GM18868 (cell line): ENCODE results near the gene KIF20A.
"Not testable (repeated sequence)": the region's sequence is repeated elsewhere in the genome, so short reads cannot be mapped to it uniquely, and the experiment has no call there.

Experiments used
- ATAC-seq: cut with Tn5 transposase; IDR thresholded peaks from one replicate; pipeline ENCODE4 v1.9.1; 2021; ENCODE audit warnings: mild to moderate bottlenecking, moderate library complexity; ENCODE audit not compliant: unreplicated experiment

Gene KIF20A

DNA sequence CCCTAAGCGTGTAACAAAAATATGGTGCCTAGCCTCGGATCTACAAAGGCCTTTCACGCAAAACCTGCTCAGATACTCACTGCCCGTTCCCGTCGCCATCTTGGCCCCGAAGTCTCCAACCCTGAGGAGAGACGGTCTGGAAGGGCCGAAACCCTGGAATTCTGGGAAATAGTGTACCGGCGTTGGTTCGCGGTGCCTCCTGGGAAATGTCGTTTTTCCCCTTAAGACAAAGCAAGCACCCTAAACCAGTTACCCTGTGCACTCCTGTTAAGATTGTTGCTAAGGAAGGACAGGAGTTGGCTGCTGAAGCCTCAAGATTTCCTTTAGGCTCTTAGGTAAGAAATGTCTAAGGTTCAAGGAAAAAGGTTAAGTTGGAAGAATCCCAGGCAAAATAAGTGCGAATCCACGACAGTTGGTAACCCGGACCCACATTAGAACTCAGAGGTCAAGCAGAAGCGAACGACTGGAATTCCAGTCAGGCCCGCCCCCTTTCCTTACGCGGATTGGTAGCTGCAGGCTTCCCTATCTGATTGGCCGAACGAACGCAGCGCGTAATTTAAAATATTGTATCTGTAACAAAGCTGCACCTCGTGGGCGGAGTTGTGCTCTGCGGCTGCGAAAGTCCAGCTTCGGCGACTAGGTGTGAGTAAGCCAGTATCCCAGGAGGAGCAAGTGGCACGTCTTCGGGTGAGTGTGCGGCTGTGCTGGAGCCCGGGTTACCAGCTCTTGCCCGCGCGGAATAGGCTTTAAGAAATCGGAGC is at the start of gene KIF20A, which contains the start of gene BRD8:
Gene KIF20A (plus strand): TSS at position 597 of the 761 bp plus-strand sequence. CDS start 569 bp downstream, outside the sequence.
Gene BRD8 (minus strand): TSS at position 115 of the 761 bp plus-strand sequence. CDS start 16 bp downstream, at position 99.
- ATAC-seq: peak; percentile 86

- no peak for ATAC-seq
These were observed 49.6 kb upstream of the KIF20A start for GRCh38 chr5:138129347-138129746.

DNA sequence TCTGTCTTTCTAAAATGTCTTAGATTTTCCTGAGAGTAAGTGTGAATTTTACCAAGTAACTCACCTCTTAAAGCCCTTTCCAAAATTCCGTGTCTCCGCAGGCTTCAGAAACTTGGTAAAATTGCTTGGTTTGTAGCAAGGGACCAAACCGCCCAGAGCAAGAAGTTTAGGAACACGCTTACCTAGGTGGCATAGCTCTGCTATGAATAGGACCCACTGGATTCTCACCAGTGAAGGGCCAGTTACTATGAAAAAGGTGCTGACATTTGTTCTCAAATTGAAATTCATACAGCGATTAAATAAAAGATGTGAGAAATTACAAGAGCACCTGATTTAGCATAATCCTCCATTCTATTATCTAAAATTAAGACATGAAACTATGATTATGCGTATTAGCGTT is 46.4 kb upstream of the KIF20A start:
- ATAC-seq: no peak

DNA sequence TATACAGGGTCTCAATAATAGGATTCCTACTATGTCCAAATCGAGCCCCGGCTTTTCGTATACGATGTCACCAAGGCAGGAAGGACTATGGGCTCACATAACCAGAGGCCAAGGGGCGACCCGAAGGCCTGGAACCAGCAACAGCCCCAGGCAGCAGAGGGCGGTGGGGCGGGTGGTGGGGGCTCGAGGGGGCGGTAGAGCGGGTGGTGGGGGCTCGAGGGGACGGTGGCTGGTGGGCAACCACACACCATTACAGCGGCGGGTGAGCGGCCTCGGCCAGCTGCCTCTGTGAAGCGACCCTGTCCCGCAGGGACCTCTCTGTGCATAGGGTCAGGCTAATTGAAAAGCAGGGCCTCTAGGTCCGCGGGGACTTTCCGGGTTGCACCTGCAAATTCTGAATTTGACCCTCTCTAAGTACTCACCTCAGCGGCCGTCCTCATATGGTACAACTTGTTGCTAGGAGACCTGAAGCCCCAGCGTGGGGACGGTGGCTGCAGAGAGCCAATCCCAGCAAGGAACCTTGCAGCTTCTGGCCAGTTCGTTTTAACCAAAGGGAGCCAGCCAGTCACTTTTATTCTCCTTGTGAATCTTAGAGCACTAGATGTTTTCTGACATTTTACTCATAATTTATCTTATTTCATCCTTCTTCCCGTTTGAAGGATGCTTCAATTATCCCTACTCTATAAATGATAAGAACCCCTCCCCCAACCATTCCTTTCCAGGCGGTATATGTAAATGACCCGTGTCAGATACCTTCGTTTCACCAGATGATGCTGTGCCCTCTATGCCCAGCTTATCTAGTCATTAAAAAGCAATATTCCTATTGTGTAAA is 39.7 kb upstream of the KIF20A start, which contains the start of gene NME5:
Gene NME5 (minus strand): TSS at position 480 of the 832 bp plus-strand sequence. CDS start 648 bp downstream, outside the sequence.
- peak; percentile 83 for ATAC-seq

GRCh38 chr5:138139781-138140090 is 39.2 kb upstream of the KIF20A start:
- ATAC-seq: no peak

DNA sequence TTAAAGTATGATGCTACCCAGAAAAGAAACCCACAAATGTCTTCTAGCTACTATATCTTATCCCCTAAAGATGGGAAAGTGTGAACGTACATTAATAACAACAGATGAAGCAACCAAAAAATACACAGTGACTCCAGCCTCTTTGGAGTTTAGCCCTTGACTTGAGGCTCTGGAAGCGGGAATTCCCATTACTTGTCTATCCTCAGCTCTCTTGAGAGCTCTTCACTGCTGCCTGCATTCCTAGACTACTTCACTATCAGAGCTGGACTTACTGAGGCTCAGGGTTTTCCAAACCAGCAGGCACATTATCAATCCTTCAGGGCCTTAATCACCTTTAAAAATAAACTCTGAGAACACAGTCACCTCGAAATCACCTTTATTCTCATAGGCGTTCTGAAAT is 38.6 kb upstream of the KIF20A start:
- ATAC-seq: no peak

DNA sequence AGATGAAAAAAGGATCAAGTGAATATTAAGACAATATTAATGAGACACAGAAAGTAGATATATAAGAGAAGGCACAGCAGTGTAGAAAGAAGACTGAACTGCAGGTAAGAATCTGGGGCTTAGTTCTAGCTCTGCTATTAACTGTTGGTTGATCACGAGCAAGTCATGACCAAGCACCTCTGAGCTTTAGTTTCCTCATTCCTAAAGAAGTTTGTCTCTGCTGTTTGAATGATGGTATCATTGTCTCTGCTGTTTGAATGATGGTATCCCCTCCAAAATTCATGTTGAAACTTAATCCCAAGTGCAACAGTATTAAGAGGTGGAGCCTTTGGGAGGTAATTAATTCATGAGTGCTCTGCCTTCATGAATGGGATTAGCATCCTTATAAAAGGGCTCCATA is 37.2 kb upstream of the KIF20A start:
- ATAC-seq: no peak

DNA sequence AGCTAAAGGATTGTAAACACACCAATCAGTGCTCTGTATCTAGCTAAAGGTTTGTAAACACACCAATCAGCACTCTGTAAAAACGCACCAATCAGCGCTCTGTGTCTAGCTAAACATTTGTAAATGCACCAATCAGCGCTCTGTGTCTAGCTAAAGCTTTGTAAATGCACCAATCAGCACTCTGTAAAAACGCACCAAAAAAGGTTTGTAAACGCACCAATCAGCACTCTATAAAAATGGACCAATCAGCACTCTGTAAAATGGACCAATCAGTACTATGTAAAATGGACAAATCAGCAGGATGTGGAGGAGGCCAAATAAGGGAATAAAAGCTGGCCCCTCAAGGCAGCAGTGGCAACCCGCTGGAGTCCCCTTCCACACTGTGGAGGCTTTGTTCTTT is 35.3 kb upstream of the KIF20A start:
- not testable (repeated sequence) for ATAC-seq

GRCh38 chr5:138148811-138149210 is 30.1 kb upstream of the KIF20A start:
- ATAC-seq: no peak

- ATAC-seq: no peak
These were observed 29.4 kb upstream of the KIF20A start for GRCh38 chr5:138149530-138149929.

DNA sequence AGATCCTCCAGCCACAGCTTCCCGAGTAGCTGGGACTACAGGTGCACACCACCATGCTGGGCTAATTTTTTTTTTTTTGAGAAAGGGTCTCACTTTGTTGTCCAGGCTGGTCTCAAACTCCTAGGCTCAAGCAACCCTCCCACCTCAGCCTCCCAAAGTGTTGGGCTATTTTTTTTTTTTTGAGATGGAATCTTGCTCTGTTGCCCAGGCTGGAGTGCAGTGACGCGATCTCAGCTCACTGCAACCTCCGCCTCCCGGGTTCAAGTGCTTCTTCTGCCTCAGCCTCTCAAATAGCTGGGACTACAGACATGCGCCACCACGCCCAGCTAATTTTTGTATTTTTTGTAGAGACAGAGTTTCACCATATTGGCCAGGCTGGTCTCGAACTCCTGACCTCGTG is 22.9 kb upstream of the KIF20A start:
- not testable (repeated sequence) for ATAC-seq

DNA sequence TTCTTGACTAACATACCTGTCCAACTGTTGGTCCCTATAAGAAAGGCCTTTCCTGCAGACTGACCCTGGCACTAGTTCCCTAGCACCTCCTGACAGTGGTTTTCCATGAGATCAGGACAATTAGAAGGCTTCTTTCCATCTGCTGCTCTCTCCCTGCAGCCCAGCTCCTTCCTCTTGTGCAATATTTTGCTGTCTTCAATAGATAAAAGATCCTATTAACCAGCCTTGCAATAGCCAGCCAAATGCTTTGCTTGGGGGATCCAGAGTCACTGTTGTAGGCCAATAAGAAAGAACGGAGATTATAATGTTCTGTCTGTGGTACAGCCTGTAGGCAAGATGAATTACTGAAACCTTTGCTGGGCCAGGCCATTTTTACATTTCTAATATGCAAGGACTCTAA is 21.3 kb upstream of the KIF20A start:
- ATAC-seq: no peak

DNA sequence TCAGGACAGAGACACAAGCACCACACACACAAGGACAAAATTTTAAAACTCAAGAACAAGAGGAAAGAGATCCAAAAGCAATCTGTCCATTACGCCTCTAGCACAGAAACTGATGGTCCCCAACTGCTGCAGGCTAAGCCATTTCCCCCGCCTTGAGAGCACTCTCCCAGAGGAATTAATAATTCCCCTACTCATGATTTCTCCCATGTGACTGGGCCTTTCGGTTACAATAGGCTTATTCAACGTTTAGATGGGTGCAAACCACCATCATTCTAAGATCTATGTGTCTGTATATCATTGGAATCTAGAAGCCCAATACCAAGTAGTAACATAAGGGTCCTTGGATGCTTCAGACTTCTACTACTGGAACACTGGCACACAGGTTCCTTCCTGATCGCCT is 19.2 kb upstream of the KIF20A start:
- no peak for ATAC-seq

DNA sequence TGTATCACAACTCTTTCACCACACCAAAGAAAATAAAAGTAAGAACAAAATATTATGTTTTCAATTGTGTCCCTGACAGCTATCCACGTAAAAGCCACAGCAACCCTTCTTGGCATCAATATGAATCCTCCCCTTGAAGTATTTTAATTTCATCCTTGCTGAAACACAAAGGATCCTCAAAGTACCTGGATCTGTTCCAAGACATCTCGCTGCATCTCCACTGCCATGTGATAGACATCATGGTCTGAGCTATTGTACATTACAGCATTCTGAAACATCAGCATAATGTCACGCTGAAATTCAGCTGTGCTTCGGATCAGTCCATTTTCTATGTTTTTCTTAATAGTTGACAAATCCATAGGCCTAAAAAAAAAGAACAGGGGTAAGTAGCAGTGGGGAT is 18.2 kb upstream of the KIF20A start:
- no peak for ATAC-seq

GRCh38 chr5:138163721-138164120 is 15.2 kb upstream of the KIF20A start:
- no peak for ATAC-seq

DNA sequence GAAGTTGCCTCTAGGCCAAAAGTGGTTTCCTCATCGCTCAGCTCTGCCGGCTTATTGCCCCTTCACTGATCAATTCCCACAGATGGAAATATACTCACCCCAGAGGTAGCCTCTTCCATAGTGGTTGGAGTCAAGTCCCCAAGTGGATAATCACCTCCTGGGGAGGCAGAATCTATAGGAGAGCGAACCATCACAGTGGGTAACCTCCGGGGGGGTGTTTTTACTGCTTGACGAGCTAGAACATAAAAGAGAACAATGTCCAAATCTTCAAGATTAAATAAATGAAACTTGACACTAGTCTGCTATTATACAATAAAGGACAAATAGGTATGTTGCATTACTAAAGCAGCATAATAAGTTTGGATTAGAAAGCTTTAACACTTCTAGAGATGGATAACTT is 9.8 kb upstream of the KIF20A start:
- ATAC-seq: no peak

- ATAC-seq: no peak
These were observed 8.6 kb upstream of the KIF20A start for GRCh38 chr5:138170299-138170698.

DNA sequence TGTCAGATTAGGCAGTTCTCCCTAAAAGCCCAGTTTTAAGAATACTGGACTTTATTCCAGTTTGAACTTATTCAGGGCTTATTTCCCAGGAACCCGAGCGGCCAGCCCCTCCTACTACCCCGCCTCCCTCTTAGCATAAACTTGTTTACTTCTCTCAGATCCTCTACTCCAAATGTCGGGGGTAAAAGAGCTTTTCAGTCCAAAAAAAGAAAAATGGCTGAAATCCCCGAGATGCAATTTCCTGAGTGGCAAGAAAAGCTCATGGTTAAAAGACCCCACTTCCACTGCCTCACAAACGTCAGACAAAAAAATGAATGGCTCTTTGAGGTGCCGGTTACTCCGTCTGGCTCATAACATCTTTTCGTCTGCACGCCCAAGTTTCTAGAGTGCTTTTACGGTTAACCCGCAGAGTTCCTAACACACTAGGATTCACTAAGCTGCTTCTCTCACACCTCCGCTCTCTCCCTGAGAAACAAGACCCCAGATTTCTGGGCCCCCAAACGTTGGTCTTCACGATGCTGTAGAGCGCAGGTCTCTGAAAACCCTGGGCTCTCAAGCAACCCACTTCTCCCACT is 884 bp upstream of the KIF20A start:
- no peak for ATAC-seq

DNA sequence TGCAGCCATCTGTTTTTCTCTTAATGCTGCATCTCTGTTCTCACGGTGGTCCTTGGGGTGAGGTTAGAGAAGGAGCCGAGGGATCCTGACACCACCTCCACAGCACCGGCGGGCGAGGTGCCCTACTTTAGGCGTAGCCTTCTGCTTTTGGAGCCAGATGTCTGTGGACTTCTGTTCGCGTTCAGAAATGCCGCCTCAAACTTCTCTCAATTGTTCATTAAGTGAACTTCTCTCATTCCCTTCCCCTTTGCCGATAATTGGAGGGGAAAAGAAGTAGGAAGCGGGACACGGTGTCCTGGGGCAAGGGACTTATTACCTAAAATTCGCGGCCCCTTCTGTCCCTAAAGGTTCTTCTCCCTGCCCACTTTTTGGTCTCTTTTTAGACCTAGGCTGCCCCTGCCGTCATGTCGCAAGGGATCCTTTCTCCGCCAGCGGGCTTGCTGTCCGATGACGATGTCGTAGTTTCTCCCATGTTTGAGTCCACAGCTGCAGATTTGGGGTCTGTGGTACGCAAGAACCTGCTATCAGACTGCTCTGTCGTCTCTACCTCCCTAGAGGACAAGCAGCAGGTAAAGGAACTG is 455 bp downstream of the KIF20A start:
- no peak for ATAC-seq

DNA sequence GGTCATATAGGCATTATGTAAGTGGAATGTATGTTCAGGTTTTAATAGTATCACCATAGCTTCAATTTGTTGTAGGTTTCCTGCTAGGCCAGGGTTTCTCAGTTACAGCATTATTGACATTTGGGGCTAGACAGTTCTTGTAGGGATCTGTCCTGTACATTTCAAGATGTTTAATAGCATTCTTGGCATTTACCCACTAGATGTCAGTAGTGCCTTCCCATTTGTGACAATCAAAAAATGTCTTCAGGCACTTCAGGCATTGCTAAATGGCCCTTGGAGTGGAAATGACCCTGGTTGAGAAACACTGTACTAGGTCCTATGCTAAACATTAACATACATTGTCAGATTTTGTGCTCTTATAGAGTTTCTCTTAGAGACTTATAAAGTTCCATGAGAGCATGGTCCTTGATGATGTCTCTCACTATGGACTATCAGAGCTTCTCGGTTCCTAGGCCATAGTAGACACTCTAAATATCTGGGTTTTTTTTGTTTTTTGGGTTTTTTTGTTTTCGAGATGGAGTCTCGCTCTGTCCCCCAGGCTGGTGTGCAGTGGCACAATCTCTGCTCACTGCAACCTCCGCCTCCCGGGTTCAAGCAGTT is 1.4 kb downstream of the KIF20A start:
- no peak for ATAC-seq

DNA sequence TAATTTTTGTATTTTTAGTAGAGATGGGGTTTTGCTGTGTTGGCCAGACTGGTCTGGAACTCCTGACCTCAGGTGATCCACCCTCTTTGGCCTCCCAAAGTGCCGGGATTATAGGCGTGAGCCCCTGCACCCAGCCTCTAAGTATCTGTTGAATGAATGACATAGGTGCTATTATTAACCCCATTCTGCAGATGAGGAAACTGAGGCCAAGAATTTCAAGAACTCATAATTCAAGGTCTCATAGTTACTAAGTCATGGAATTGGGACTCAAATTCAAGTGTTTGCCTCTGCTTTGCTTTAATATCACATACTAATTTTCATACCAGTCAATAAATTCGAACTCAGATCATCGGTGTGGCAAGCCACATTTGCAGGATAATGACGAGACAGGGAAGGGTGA is 1.9 kb downstream of the KIF20A start:
- no peak for ATAC-seq
